HG02840 (cell line): ENCODE measurements around the gene DUOXA2.

Experiments used
- ATAC-seq: cut with Tn5 transposase; IDR thresholded peaks from one replicate; pipeline ENCODE4 v1.9.1; 2021; ENCODE audit warnings: mild to moderate bottlenecking, moderate library complexity, moderate number of reproducible peaks; ENCODE audit not compliant: unreplicated experiment, low FRiP score

The DUOXA2 gene

GRCh38 chr15:45116006-45116481 is 1.9 kb downstream of the DUOXA2 start:
- ATAC-seq, result no peak

DNA sequence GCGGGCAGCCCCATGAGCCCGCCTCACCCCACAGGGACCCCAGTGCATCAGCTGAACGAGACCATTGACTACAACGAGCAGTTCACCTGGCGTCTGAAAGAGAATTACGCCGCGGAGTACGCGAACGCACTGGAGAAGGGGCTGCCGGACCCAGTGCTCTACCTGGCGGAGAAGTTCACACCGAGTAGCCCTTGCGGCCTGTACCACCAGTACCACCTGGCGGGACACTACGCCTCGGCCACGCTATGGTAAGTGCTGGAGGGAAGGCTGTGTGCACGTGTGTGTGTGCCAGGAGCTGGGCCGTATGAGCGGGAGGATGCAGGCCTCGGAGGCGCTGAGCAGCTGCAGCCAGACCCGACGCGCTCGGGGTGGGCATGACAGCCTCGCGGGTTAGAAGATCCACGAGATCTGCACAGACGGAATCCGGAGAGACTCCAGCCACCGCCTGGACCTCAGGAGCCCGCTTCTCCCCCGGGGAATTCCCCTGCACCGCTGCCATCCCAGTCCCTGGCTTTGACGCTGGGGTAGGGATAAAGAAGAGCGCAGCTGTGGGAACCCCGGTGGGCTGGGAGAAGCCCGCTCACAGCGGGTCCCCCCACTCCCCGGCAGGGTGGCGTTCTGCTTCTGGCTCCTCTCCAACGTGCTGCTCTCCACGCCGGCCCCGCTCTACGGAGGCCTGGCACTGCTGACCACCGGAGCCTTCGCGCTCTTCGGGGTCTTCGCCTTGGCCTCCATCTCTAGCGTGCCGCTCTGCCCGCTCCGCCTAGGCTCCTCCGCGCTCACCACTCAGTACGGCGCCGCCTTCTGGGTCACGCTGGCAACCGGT is 2.6 kb downstream of the DUOXA2 start:
- no peak for ATAC-seq

DNA sequence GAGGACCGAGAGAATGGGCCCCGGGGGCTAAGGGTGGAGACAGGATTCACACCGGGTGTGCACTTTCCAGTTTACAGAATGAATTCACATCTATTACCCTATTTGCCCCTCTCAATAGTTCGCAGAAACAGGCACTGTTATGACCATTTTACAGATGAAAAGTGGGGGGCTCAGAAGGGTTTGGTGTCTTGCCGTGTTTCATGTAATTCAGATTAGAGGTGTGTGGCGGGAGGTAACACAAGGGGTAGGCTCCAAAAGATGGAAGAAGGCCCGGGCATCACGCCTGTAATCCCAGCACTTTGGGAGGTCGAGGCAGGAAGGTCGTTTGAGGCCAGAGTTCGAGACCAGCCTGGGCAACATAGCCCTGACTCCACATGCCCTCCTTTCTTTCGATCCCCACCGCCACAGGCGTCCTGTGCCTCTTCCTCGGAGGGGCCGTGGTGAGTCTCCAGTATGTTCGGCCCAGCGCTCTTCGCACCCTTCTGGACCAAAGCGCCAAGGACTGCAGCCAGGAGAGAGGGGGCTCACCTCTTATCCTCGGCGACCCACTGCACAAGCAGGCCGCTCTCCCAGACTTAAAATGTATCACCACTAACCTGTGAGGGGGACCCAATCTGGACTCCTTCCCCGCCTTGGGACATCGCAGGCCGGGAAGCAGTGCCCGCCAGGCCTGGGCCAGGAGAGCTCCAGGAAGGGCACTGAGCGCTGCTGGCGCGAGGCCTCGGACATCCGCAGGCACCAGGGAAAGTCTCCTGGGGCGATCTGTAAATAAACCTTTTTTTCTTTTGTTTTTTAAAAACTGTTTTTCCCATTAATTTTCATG is 3.4 kb downstream of the DUOXA2 start:
- no peak for ATAC-seq

GRCh38 chr15:45118131-45118588 is 4.0 kb downstream of the DUOXA2 start:
- peak; percentile 72 for ATAC-seq

- no peak for ATAC-seq
Measured at GRCh38 chr15:45118996-45119395, 4.9 kb downstream of the DUOXA2 start.

GRCh38 chr15:45120081-45120972 is 6.2 kb downstream of the DUOXA2 start:
- no peak for ATAC-seq

- ATAC-seq, result no peak
Measured at GRCh38 chr15:45121020-45121419, 6.9 kb downstream of the DUOXA2 start.

- ATAC-seq, result no peak
Measured at GRCh38 chr15:45121706-45122417, 7.7 kb downstream of the DUOXA2 start.

DNA sequence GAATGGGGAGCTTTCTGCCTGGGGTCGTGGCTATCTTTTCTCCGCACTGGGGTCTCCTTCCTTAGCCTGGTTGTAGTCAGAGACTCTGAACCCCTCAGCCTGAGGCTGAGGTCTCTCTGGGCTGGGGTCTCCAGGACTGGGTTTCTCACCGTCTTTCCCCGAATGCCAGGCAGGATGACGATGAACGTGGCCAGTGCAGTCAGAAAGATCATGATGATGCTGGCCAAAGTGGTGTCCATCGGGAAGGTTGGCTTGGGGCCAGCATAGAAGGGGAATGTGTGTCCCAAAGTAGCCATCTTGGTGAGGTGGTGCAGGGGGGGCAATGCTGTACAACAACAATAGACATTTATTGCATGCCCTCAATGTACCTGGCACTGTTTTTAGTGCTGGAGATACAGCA is 8.6 kb downstream of the DUOXA2 start:
- ATAC-seq, result no peak

- ATAC-seq, result no peak
Measured at GRCh38 chr15:45123397-45123796, 9.3 kb downstream of the DUOXA2 start.

DNA sequence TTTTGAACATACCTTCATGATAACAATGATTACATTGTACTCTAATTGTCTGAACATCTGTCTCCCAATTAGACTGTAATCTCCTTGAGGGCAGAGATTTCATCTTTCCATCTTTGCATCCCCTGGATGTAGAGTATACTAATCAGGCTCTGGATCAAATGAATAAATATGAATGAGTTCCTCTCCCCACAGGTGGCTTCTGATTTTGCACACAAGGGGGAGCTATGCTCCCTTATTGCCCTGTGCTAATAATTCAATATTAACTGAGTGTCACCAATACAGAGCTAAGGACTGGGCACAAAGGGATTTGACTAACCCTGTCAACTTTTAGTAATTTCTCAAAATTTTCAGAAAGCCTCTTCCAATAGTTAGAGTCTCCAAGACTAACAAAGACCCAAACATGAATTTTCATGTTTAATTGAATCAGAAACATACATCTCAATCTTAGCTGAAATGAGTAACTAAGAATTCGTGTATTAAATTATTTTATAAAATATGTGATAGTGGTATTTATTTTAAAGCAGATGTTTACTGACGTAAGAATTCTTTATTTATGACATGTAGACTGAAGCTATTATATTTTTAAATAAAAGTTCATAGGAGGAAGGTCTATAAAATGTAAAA is 12.5 kb downstream of the DUOXA2 start:
- ATAC-seq, result no peak

DNA sequence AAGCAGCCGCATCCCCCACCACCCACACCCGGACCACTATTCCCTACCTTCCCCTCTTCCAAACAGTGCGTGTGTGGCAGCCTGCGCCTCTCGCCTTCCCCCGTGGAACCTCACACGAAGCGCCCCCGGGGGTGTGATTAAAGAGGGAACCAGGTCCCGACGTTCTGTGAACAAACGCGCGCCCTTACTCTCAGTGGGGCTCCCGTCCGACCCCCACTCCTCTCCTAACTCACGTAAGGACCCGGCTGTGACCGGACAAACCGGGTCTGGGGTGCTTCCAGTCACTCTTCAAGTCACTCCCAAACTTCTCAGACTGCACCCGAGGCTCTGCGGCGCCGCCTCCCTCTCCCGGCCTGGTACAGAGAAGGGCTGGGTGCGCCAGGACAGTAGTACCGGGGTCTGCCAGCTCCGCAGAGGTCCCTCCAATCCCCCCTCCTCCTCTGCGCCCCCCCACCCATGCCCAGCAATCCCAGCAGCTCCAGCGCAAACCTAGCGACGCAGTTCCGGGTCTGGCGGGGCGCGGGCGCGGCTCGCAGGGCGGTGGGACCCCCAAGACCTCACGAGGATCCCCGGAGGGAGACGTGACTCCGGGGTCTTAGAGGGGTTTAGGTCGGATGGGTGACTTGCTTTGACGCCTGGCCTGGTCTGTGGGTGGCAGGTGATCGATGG is 15.0 kb downstream of the DUOXA2 start:
- ATAC-seq, result no peak

DNA sequence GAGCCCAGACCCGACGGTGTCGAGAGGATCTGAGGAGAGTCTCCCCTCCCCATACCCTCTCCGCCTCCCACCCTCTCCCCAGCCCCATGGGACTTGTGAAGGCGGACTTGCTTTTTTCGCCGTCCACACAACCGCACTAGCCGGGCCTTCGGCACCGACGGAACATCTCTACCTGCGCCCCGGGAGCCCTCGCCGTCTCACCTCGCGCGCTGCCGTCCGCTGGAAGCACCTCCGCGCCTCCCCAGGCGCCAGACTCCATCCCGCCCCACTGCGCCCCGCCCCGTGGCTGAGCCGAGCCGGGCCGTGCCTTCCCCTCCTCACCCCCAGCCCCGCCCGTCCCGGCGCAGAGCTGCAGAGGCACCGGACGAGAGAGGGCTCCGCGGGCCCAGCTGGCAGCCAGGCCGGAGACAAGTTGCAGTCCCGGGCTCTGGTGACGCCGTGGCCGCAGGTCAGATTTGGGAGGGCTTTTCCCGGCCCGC is 15.6 kb downstream of the DUOXA2 start, which contains the start of the genes DUOX1 and DUOXA1:
Gene DUOX1, plus strand, starts transcription at position 344 of the 479 bp plus-strand sequence. CDS start 1,973 bp downstream, outside the sequence.
Gene DUOXA1, minus strand, starts transcription at position 229 of the 479 bp plus-strand sequence. CDS start 6,865 bp downstream, outside the sequence.
- ATAC-seq, result no peak

GRCh38 chr15:45130291-45131000 is 16.3 kb downstream of the DUOXA2 start:
- ATAC-seq, result no peak

DNA sequence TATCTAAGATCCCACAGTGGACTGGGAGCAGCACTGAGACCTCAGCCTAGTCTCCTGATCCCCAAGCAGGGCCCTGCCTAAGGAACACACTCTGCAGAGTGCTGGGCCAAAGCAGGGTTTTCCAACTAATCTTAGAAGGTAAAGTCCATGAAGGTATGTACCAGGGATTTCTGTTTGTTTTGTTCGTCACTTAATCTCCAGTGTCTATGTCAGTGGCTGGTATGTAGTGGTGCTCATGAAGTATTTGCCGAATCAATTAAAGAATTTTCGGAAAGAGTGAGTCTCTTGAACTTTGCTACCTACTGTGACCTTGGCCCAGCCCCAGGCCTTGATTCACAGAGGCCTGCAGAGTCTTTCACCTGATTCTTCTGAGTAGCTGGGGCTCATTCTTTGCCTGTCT is 17.4 kb downstream of the DUOXA2 start:
- no peak for ATAC-seq

GRCh38 chr15:45132844-45133560 is 18.9 kb downstream of the DUOXA2 start:
- no peak for ATAC-seq

GRCh38 chr15:45133561-45133920 is 19.4 kb downstream of the DUOXA2 start:
- no peak for ATAC-seq
